Thyroid gland (tissue), 4 donors: Measurements from ENCODE around the gene RNF123.

Source experiments
- CTCF ChIP-seq, 6 experiments: fragments of 200-600 bp in 3 of 6; fragments of 450-650 bp in 3 of 6; sonication (generic) in 3 of 6; IDR thresholded peaks; one replicate each; pipeline ENCODE4 v1.5.1; 2016 to 2019; ENCODE audit warnings: antibody characterized with exemption in 6 of 6, mild to moderate bottlenecking in 2 of 6, inconsistent platforms in 1 of 6, moderate library complexity in 1 of 6
- POLR2A ChIP-seq, 2 donors: fragments of 450-650 bp; IDR thresholded peaks; one replicate each; pipeline ENCODE4 v1.6.1; 2017; ENCODE audit warnings: antibody characterized with exemption in 2 of 2, mild to moderate bottlenecking in 2 of 2, moderate library complexity in 1 of 2

- TF ChIP-seq POLR2A (IDR thresholded peaks at IDR 0.05) (no peak), CTCF (IDR thresholded peaks at IDR 0.05) (no peak)
Observed at GRCh38 chr3:49664300-49664699, 25.1 kb upstream of the RNF123 start.
